WTC11 (cell line): Measurements from ENCODE around the gene DYNLT3. TPM values are rescaled to one million over a fixed set of nuclear protein-coding genes. Genes with fewer than 3 reads are reported as not detected.

ENCODE experiments used
- ATAC-seq: fragments of 200-7000 bp; cut with Tn5 transposase; 2 replicates; pipeline ENCODE4 v1.10.0; 2021; ENCODE audit warnings: mild to moderate bottlenecking, moderate library complexity
- CTCF ChIA-PET: fragments of 300-600 bp; sonication (Branson Sonifier 250); formaldehyde crosslinking; loops from one replicate; lab custom pipeline; 2021; ENCODE audit warnings: antibody characterized with exemption; lab: Charles Lee
- POLR2A ChIA-PET: fragments of 350-600 bp; sonication (Branson Sonifier 250); formaldehyde crosslinking; loops from one replicate; lab custom pipeline; 2021; ENCODE audit warnings: antibody characterized with exemption; lab: Charles Lee
- DNase-seq: peaks from one replicate; pipeline ENCODE4 v3.0.0; 2021; ENCODE audit warnings: low spot score
- H3K27ac Mint-ChIP-seq: 2 replicates; pipeline ENCODE4 v1.8.0; 2021; ENCODE audit warnings: mixed read lengths
- H3K27me3 Mint-ChIP-seq: 2 replicates; pipeline ENCODE4 v1.8.0; 2021; ENCODE audit warnings: low read depth, mild to moderate bottlenecking, moderate library complexity, mixed read lengths
- H3K36me3 Mint-ChIP-seq: 2 replicates; pipeline ENCODE4 v1.8.0; 2021; ENCODE audit warnings: mixed read lengths
- H3K4me1 Mint-ChIP-seq: 2 replicates; pipeline ENCODE4 v1.8.0; 2022; ENCODE audit warnings: mixed read lengths
- H3K4me3 Mint-ChIP-seq: 2 replicates; pipeline ENCODE4 v1.8.0; 2021; ENCODE audit warnings: mild to moderate bottlenecking, moderate library complexity, mixed read lengths
- H3K9me3 Mint-ChIP-seq: 2 replicates; pipeline ENCODE4 v1.8.0; 2021; ENCODE audit warnings: mixed read lengths
- ARID4B ChIP-seq: sonication (generic); formaldehyde crosslinking; IDR thresholded peaks from 2 replicates; pipeline ENCODE4 v1.8.0; 2023; ENCODE audit warnings: missing genetic modification reagents, mild to moderate bottlenecking, borderline replicate concordance
- ATF1 ChIP-seq: sonication (generic); formaldehyde crosslinking; IDR thresholded peaks from 2 replicates; pipeline ENCODE4 v1.8.1; 2023; ENCODE audit warnings: mild to moderate bottlenecking, moderate library complexity, missing genetic modification reagents
- E2F4 ChIP-seq: sonication (generic); formaldehyde crosslinking; IDR thresholded peaks from 2 replicates; pipeline ENCODE4 v1.8.1; 2022; ENCODE audit warnings: low read depth, mild to moderate bottlenecking, moderate library complexity, missing genetic modification reagents, borderline replicate concordance
- EMX1 ChIP-seq: fragments of 250-450 bp; sonication (Bioruptor Pico); IDR thresholded peaks from 2 replicates; pipeline ENCODE4 v1.8.0; 2021; ENCODE audit warnings: mild to moderate bottlenecking
- GABPB1 ChIP-seq: sonication (generic); formaldehyde crosslinking; IDR thresholded peaks from 2 replicates; pipeline ENCODE4 v1.8.1; 2023; ENCODE audit warnings: mild to moderate bottlenecking, missing genetic modification reagents
- GRHL2 ChIP-seq: fragments of 250-450 bp; sonication (Bioruptor Pico); IDR thresholded peaks from 2 replicates; pipeline ENCODE4 v1.8.0; 2022; ENCODE audit warnings: mild to moderate bottlenecking, moderate library complexity; ENCODE audit not compliant: insufficient replicate concordance, severe bottlenecking
- HMGA2 ChIP-seq: fragments of 250-450 bp; sonication (Bioruptor Pico); IDR thresholded peaks from 2 replicates; pipeline ENCODE4 v1.4.0; 2021; ENCODE audit warnings: mild to moderate bottlenecking, moderate library complexity
- NFATC4 ChIP-seq: fragments of 250-450 bp; sonication (Bioruptor Pico); IDR thresholded peaks from 2 replicates; pipeline ENCODE4 v1.9.0; 2021; ENCODE audit warnings: mild to moderate bottlenecking
- NFYB ChIP-seq: sonication (generic); formaldehyde crosslinking; conservative IDR thresholded peaks from 2 replicates; pipeline ENCODE4 v1.8.0; 2022; ENCODE audit warnings: low read depth, missing genetic modification reagents
- NR3C1 ChIP-seq: sonication (generic); formaldehyde crosslinking; conservative IDR thresholded peaks from 2 replicates; pipeline ENCODE4 v1.8.1; 2023; ENCODE audit warnings: low read depth, mild to moderate bottlenecking, missing genetic modification reagents
- RELA ChIP-seq: sonication (generic); formaldehyde crosslinking; IDR thresholded peaks from 2 replicates; pipeline ENCODE4 v1.8.1; 2022; ENCODE audit warnings: missing genetic modification reagents, mild to moderate bottlenecking, borderline replicate concordance
- SOX15 ChIP-seq: fragments of 250-450 bp; sonication (Bioruptor Pico); IDR thresholded peaks from 2 replicates; pipeline ENCODE4 v1.9.0; 2021; ENCODE audit warnings: mild to moderate bottlenecking
- TEAD1 ChIP-seq: sonication (generic); formaldehyde crosslinking; IDR thresholded peaks from 2 replicates; pipeline ENCODE4 v1.8.0; 2022; ENCODE audit warnings: mild to moderate bottlenecking, missing genetic modification reagents
- ZBTB21 ChIP-seq: sonication (generic); formaldehyde crosslinking; IDR thresholded peaks from 2 replicates; pipeline ENCODE4 v1.8.1; 2023; ENCODE audit warnings: mild to moderate bottlenecking, missing genetic modification reagents, borderline replicate concordance
- ZMAT4 ChIP-seq: fragments of 250-450 bp; sonication (Bioruptor Pico); IDR thresholded peaks from 2 replicates; pipeline ENCODE4 v1.9.0; 2021; ENCODE audit warnings: mild to moderate bottlenecking
- ZNF219 ChIP-seq: sonication (generic); formaldehyde crosslinking; IDR thresholded peaks from 2 replicates; pipeline ENCODE4 v1.8.0; 2023; ENCODE audit warnings: missing genetic modification reagents, mild to moderate bottlenecking, borderline replicate concordance
- ZNF416 ChIP-seq: fragments of 250-450 bp; sonication (Bioruptor Pico); IDR thresholded peaks from 2 replicates; pipeline ENCODE4 v1.9.0; 2021; ENCODE audit warnings: mild to moderate bottlenecking, inconsistent platforms
- ZNF423 ChIP-seq: fragments of 250-450 bp; sonication (Bioruptor Pico); IDR thresholded peaks from 2 replicates; pipeline ENCODE4 v2.1.2; 2022; ENCODE audit warnings: mild to moderate bottlenecking, moderate library complexity
- total RNA-seq: library from RNA; stranded (reverse); gene quantifications from 3 replicates; pipeline ENCODE4 v1.2.3, GENCODE V29; 2021
- TF ChIP-seq, protein P1 (sequence below): sonication (generic); formaldehyde crosslinking; IDR thresholded peaks from 2 replicates; pipeline ENCODE4 v1.8.1; 2023; ENCODE audit warnings: mild to moderate bottlenecking, missing genetic modification reagents, moderate library complexity
- TF ChIP-seq, protein P2 (sequence below): sonication (generic); formaldehyde crosslinking; conservative IDR thresholded peaks from 2 replicates; pipeline ENCODE4 v1.8.1; 2022; ENCODE audit warnings: mild to moderate bottlenecking, missing genetic modification reagents
- TF ChIP-seq, protein P3 (sequence below): sonication (generic); formaldehyde crosslinking; IDR thresholded peaks from 2 replicates; pipeline ENCODE4 v1.8.1; 2023; ENCODE audit warnings: mild to moderate bottlenecking, missing genetic modification reagents, borderline replicate concordance
- TF ChIP-seq, protein P4 (sequence below): sonication (generic); formaldehyde crosslinking; IDR thresholded peaks from 2 replicates; pipeline ENCODE4 v1.8.0; 2022; ENCODE audit warnings: mild to moderate bottlenecking, missing genetic modification reagents
- TF ChIP-seq, protein P5 (sequence below): sonication (generic); formaldehyde crosslinking; IDR thresholded peaks from 2 replicates; pipeline ENCODE4 v1.8.1; 2022; ENCODE audit warnings: low read depth, missing genetic modification reagents, borderline replicate concordance

DYNLT3 gene
- total RNA-seq, 1 experiment from 2014 or later: 5.1 TPM

GRCh38 chrX:37840931-37841330, 6.4 kb downstream of the DYNLT3 start (continued):
- TF ChIP-seq GABPB1 (CRISPR knock-in tag) (no peak), ZNF416 (no peak), ZMAT4 (no peak), HMGA2 (CRISPR knock-in tag) (no peak), NR3C1 (CRISPR knock-in tag) (no peak), ARID4B (CRISPR knock-in tag) (no peak), TEAD1 (CRISPR knock-in tag) (no peak), ZNF219 (no peak), GRHL2 (no peak)
- TF ChIP-seq, protein P1, sequence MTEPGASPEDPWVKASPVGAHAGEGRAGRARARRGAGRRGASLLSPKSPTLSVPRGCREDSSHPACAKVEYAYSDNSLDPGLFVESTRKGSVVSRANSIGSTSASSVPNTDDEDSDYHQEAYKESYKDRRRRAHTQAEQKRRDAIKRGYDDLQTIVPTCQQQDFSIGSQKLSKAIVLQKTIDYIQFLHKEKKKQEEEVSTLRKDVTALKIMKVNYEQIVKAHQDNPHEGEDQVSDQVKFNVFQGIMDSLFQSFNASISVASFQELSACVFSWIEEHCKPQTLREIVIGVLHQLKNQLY (CRISPR knock-in tag): no peak
- TF ChIP-seq, all 79 proteins: peak for 0

DNA sequence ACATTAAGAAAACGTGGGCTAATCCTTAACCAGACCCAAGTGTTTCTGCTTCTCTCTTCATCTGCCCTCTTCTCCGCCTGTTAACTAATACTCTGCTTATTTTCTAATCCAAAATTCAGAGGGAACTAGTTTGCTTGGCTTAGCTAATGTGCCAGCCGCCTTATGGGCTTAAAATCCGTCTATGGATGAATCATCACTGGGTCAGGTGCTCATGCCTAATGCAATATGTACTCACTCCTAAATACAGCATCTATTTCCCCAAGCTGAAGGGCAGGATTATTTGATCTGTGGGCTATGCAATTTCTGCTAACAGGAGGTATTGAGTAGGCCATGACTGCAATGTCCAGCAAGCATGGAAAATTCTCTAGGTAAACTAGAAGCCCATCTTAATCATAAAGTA, 12.4 kb downstream of the DYNLT3 start:
- DNase-seq (no peak), ATAC-seq (no peak)
- CTCF ChIA-PET: no interaction called here
- no peaks in the 10 kb centered on the region for H3K36me3 Mint-ChIP-seq
- no peaks in the 10 kb centered on the region for H3K27me3 Mint-ChIP-seq
- POLR2A ChIA-PET: no interaction called here
- no peaks in the 10 kb centered on the region for H3K9me3 Mint-ChIP-seq
- no peaks in the 10 kb centered on the region for H3K4me1 Mint-ChIP-seq
- no peak overlapping the region for H3K4me3 Mint-ChIP-seq
- no peak overlapping the region for H3K27ac Mint-ChIP-seq
- TF ChIP-seq EMX1 (CRISPR knock-in tag): no peak
- no peak for TF ChIP-seq ATF1
- TF ChIP-seq NFYB (CRISPR knock-in tag): no peak
- TF ChIP-seq, protein P2, sequence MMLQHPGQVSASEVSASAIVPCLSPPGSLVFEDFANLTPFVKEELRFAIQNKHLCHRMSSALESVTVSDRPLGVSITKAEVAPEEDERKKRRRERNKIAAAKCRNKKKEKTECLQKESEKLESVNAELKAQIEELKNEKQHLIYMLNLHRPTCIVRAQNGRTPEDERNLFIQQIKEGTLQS: no peak
- no peak for TF ChIP-seq ZBTB21
- TF ChIP-seq ZNF423: no peak
- TF ChIP-seq, protein P3, sequence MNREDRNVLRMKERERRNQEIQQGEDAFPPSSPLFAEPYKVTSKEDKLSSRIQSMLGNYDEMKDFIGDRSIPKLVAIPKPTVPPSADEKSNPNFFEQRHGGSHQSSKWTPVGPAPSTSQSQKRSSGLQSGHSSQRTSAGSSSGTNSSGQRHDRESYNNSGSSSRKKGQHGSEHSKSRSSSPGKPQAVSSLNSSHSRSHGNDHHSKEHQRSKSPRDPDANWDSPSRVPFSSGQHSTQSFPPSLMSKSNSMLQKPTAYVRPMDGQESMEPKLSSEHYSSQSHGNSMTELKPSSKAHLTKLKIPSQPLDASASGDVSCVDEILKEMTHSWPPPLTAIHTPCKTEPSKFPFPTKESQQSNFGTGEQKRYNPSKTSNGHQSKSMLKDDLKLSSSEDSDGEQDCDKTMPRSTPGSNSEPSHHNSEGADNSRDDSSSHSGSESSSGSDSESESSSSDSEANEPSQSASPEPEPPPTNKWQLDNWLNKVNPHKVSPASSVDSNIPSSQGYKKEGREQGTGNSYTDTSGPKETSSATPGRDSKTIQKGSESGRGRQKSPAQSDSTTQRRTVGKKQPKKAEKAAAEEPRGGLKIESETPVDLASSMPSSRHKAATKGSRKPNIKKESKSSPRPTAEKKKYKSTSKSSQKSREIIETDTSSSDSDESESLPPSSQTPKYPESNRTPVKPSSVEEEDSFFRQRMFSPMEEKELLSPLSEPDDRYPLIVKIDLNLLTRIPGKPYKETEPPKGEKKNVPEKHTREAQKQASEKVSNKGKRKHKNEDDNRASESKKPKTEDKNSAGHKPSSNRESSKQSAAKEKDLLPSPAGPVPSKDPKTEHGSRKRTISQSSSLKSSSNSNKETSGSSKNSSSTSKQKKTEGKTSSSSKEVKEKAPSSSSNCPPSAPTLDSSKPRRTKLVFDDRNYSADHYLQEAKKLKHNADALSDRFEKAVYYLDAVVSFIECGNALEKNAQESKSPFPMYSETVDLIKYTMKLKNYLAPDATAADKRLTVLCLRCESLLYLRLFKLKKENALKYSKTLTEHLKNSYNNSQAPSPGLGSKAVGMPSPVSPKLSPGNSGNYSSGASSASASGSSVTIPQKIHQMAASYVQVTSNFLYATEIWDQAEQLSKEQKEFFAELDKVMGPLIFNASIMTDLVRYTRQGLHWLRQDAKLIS: no peak
- TF ChIP-seq, protein P4, sequence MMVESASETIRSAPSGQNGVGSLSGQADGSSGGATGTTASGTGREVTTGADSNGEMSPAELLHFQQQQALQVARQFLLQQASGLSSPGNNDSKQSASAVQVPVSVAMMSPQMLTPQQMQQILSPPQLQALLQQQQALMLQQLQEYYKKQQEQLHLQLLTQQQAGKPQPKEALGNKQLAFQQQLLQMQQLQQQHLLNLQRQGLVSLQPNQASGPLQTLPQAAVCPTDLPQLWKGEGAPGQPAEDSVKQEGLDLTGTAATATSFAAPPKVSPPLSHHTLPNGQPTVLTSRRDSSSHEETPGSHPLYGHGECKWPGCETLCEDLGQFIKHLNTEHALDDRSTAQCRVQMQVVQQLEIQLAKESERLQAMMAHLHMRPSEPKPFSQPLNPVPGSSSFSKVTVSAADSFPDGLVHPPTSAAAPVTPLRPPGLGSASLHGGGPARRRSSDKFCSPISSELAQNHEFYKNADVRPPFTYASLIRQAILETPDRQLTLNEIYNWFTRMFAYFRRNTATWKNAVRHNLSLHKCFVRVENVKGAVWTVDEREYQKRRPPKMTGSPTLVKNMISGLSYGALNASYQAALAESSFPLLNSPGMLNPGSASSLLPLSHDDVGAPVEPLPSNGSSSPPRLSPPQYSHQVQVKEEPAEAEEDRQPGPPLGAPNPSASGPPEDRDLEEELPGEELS (CRISPR knock-in tag): no peak
- no peak for TF ChIP-seq RELA
- TF ChIP-seq, protein P5, sequence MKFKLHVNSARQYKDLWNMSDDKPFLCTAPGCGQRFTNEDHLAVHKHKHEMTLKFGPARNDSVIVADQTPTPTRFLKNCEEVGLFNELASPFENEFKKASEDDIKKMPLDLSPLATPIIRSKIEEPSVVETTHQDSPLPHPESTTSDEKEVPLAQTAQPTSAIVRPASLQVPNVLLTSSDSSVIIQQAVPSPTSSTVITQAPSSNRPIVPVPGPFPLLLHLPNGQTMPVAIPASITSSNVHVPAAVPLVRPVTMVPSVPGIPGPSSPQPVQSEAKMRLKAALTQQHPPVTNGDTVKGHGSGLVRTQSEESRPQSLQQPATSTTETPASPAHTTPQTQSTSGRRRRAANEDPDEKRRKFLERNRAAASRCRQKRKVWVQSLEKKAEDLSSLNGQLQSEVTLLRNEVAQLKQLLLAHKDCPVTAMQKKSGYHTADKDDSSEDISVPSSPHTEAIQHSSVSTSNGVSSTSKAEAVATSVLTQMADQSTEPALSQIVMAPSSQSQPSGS (CRISPR knock-in tag): no peak
- TF ChIP-seq, protein P1 (CRISPR knock-in tag): no peak
- TF ChIP-seq NFATC4 (CRISPR knock-in tag): no peak
- no peak for TF ChIP-seq E2F4 (CRISPR knock-in tag)
- no peak for TF ChIP-seq SOX15 (CRISPR knock-in tag)
